ENCODE measurements around the gene OLFML1. TPM values are rescaled to one million over a fixed set of nuclear protein-coding genes. Genes with fewer than 3 reads are reported as not detected.

OLFML1 gene
- total RNA-seq, 1 experiment from 2014 or later = not detected

- no peak for TF ChIP-seq CTCF (conservative IDR thresholded peaks at IDR 0.05; ENCODE audit: low read depth, low read length)
- TF ChIP-seq EZH2phosphoT487 (IDR thresholded peaks at IDR 0.05; ENCODE audit: borderline replicate concordance, low read length) = no peak
- TF ChIP-seq EZH2 (IDR thresholded peaks at IDR 0.05; ENCODE audit: low read length, unreplicated experiment) = no peak
- intact Hi-C loops (cut with micrococcal nuclease) = no loop called here
- Histone ChIP-seq H3K9me2 (replicated peaks; ENCODE audit: low read length) (no peaks in the 10 kb centered on the region), H3K36me3 (ENCODE audit: low read depth, low read length) (no peaks in the 10 kb centered on the region), H3K4me3 (ENCODE audit: low read length) (no peak overlapping the region), H3K9me3 (ENCODE audit: low read length) (no peaks in the 10 kb centered on the region), H3F3A (ENCODE audit: low read length, unreplicated experiment) (no peaks in the 10 kb centered on the region), H3K4me1 (ENCODE audit: insufficient read depth, low read length) (no peaks in the 10 kb centered on the region), H3K9ac (ENCODE audit: low read length) (no peak overlapping the region), H3K27me3 (ENCODE audit: low read length) (peaks cover 31% of the 10 kb centered on the region), H3K4me2 (ENCODE audit: low read length) (no peak overlapping the region), H2AFZ (ENCODE audit: low read length) (no peak overlapping the region), H3K27ac (ENCODE audit: low read length) (no peak overlapping the region), H4K20me1 (ENCODE audit: low read length) (no peaks in the 10 kb centered on the region), H3K79me2 (ENCODE audit: low read length) (no peaks in the 10 kb centered on the region)
- no peak for DNase-seq
- POLR2A ChIA-PET (ENCODE audit: unreplicated experiment) = no interaction called here
- ATAC-seq = no peak
- CTCF ChIA-PET = no interaction called here
- BruUV-seq (replicated peaks) = no TSS peak
Measured at GRCh38 chr11:7520011-7520942, 35.0 kb downstream of the OLFML1 start.

GRCh38 chr11:7520981-7521487 is 35.7 kb downstream of the OLFML1 start:
- no peak overlapping the region for H3K27ac ChIP-seq (ENCODE audit: low read length)
- H3F3A ChIP-seq (ENCODE audit: low read length, unreplicated experiment) = no peaks in the 10 kb centered on the region
- H3K79me2 ChIP-seq (ENCODE audit: low read length) = no peaks in the 10 kb centered on the region
- no peak overlapping the region for H3K4me3 ChIP-seq (ENCODE audit: low read length)
- no peaks in the 10 kb centered on the region for H3K9me3 ChIP-seq (ENCODE audit: low read length)
- H3K4me1 ChIP-seq (ENCODE audit: insufficient read depth, low read length) = no peaks in the 10 kb centered on the region
- H3K36me3 ChIP-seq (ENCODE audit: low read depth, low read length) = no peaks in the 10 kb centered on the region
- no peaks in the 10 kb centered on the region for H3K9me2 ChIP-seq (replicated peaks; ENCODE audit: low read length)
- H3K27me3 ChIP-seq (ENCODE audit: low read length) = peaks cover 31% of the 10 kb centered on the region
- intact Hi-C loops (cut with micrococcal nuclease) = no loop called here
- H3K4me2 ChIP-seq (ENCODE audit: low read length) = no peak overlapping the region
- no peaks in the 10 kb centered on the region for H4K20me1 ChIP-seq (ENCODE audit: low read length)
- DNase-seq = no peak
- CTCF ChIA-PET = no interaction called here
- TF ChIP-seq EZH2 (IDR thresholded peaks at IDR 0.05; ENCODE audit: low read length, unreplicated experiment) (no peak), EZH2phosphoT487 (IDR thresholded peaks at IDR 0.05; ENCODE audit: borderline replicate concordance, low read length) (no peak), CTCF (conservative IDR thresholded peaks at IDR 0.05; ENCODE audit: low read depth, low read length) (no peak)
- no peak overlapping the region for H2AFZ ChIP-seq (ENCODE audit: low read length)
- POLR2A ChIA-PET (ENCODE audit: unreplicated experiment) = no interaction called here
- no peak for ATAC-seq
- BruUV-seq (replicated peaks) = no TSS peak
- H3K9ac ChIP-seq (ENCODE audit: low read length) = no peak overlapping the region

- Histone ChIP-seq H3F3A (ENCODE audit: low read length, unreplicated experiment) (no peaks in the 10 kb centered on the region), H3K4me2 (ENCODE audit: low read length) (no peak overlapping the region), H3K79me2 (ENCODE audit: low read length) (no peaks in the 10 kb centered on the region), H3K4me3 (ENCODE audit: low read length) (no peak overlapping the region), H3K9ac (ENCODE audit: low read length) (no peak overlapping the region), H3K36me3 (ENCODE audit: low read depth, low read length) (no peaks in the 10 kb centered on the region), H3K27ac (ENCODE audit: low read length) (no peak overlapping the region), H3K9me2 (replicated peaks; ENCODE audit: low read length) (no peaks in the 10 kb centered on the region), H3K4me1 (ENCODE audit: insufficient read depth, low read length) (no peaks in the 10 kb centered on the region), H3K9me3 (ENCODE audit: low read length) (no peaks in the 10 kb centered on the region), H3K27me3 (ENCODE audit: low read length) (peaks cover 26% of the 10 kb centered on the region), H4K20me1 (ENCODE audit: low read length) (no peaks in the 10 kb centered on the region), H2AFZ (ENCODE audit: low read length) (no peak overlapping the region)
- intact Hi-C loops (cut with micrococcal nuclease) = no loop called here
- BruUV-seq (replicated peaks) = no TSS peak
- POLR2A ChIA-PET (ENCODE audit: unreplicated experiment) = no interaction called here
- no peak for TF ChIP-seq EZH2 (IDR thresholded peaks at IDR 0.05; ENCODE audit: low read length, unreplicated experiment)
- TF ChIP-seq EZH2phosphoT487 (IDR thresholded peaks at IDR 0.05; ENCODE audit: borderline replicate concordance, low read length) = no peak
- no peak for TF ChIP-seq CTCF (conservative IDR thresholded peaks at IDR 0.05; ENCODE audit: low read depth, low read length)
- CTCF ChIA-PET = no interaction called here
- ATAC-seq (no peak), DNase-seq (no peak)
Measured at GRCh38 chr11:7522121-7522520, 36.8 kb downstream of the OLFML1 start.
